Measurements from ENCODE around the gene LETM1.

GRCh38 chr4:1792832-1793495 is 63.0 kb downstream of the LETM1 start, which contains the start of gene FGFR3:
- TF ChIP-seq CTCF (IDR thresholded peaks at IDR 0.05) (no peak), POLR2AphosphoS5 (IDR thresholded peaks at IDR 0.05; ENCODE audit: insufficient read depth in 1 of 2, low read depth in 1 of 2) (no peak)
